ENCODE data around the gene PARK7. TPM values are rescaled to one million over a fixed set of nuclear protein-coding genes. Genes with fewer than 3 reads are reported as not detected.

The PARK7 gene
- total and polyA plus RNA-seq, 4 donors = 140 to 392 (median 267) TPM

DNA sequence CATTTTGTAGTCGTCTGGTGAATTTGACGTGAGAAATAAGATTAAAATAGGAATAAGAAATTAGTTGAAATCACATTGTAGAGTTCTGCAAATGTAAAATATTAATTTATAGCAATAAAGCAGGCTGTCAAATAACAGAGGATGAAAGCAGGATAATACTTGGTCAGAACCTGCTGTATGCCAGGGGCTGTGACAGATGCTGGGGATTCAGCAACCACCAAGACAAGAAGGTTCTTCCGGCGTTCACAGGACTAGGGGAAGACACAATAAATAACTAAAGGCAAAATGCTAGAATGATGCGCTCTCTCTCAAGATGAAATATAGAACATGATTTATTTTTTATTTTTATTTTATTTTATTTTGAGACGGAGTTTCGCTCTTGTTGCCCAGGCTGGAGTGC, 6.8 kb upstream of the PARK7 start:
- H3K36me3 ChIP-seq (ENCODE audit: control insufficient read depth in 4 of 4, insufficient read depth in 4 of 4, low read length in 4 of 4) = no peaks in the 10 kb centered on the region
- H3K27ac ChIP-seq (ENCODE audit: low read depth in 1 of 2, low read length in 1 of 2) = peak overlapping the region; percentile 74 to 98
- TF ChIP-seq, protein P1, sequence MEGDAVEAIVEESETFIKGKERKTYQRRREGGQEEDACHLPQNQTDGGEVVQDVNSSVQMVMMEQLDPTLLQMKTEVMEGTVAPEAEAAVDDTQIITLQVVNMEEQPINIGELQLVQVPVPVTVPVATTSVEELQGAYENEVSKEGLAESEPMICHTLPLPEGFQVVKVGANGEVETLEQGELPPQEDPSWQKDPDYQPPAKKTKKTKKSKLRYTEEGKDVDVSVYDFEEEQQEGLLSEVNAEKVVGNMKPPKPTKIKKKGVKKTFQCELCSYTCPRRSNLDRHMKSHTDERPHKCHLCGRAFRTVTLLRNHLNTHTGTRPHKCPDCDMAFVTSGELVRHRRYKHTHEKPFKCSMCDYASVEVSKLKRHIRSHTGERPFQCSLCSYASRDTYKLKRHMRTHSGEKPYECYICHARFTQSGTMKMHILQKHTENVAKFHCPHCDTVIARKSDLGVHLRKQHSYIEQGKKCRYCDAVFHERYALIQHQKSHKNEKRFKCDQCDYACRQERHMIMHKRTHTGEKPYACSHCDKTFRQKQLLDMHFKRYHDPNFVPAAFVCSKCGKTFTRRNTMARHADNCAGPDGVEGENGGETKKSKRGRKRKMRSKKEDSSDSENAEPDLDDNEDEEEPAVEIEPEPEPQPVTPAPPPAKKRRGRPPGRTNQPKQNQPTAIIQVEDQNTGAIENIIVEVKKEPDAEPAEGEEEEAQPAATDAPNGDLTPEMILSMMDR (IDR thresholded peaks at IDR 0.05; ENCODE audit: control extremely low read depth, extremely low read depth) = no peak
- WGBS, 2 donors = 67 to 70% methylated on average over 7 of the region's 7 CpGs
- no peak for DNase-seq
- H3K27me3 ChIP-seq (ENCODE audit: control insufficient read depth in 3 of 3, insufficient read depth in 3 of 3, low read length in 2 of 3) = peaks cover 0 to 2% (median 0%) of the 10 kb centered on the region in 3 donors
- H3K4me3 ChIP-seq = no peak overlapping the region
- no peak for ATAC-seq (ENCODE audit: insufficient read depth, low FRiP score)
- no peaks in the 10 kb centered on the region for H3K9me3 ChIP-seq (ENCODE audit: control insufficient read depth in 4 of 4, insufficient read depth in 3 of 4, low read length in 3 of 4)
- H3K9ac ChIP-seq (ENCODE audit: insufficient read depth in 1 of 2, low read length in 2 of 2) = no peak overlapping the region
- H3K4me1 ChIP-seq (ENCODE audit: control insufficient read depth in 5 of 5, insufficient read depth in 5 of 5, low read length in 5 of 5) = peaks cover 0 to 8% (median 0%) of the 10 kb centered on the region in 5 donors

DNA sequence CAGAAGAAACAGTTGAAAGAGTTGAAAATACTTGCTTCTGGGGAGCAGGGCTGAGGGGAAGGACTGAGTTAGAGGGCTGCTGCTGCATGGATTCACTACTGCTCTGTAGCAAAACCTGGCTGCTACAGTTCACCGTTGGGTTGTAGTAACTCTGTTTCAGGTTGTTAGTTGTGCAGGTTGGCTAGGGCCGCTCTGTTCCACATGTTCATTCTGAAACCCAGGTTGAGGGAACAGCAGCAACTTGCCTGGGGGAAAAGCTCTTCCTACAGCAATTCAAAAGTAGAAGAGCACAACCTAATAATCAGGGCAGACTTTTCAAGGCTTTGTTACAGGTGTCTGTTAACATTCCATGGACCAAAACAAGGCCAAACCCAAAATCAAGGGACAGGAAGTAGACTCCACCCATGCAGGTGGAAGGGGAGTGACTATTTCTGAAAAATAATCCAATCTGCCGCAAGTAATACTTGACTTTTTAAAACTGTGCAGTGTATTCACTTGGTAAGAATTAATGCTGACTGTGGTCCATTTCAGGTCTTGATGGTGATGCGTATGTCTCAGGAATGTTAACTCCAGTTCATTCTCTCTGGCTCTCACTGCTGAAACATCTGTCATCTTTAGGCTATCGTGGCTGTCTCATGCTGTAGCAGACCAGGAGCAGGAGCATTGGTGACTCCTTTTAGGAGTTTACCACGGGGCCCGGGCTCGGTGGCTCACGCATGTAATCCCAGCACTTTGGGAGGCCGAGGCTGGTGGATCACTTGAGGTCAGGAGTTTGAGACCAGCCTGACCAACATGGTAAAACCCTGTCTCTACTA, 5.1 kb upstream of the PARK7 start:
- ATAC-seq (ENCODE audit: insufficient read depth, low FRiP score) = no peak
- 90% methylated on average over 10 of the region's 10 CpGs for WGBS, 2 donors
- H3K9ac ChIP-seq (ENCODE audit: insufficient read depth in 1 of 2, low read length in 2 of 2) = no peak overlapping the region
- H3K27me3 ChIP-seq (ENCODE audit: control insufficient read depth in 3 of 3, insufficient read depth in 3 of 3, low read length in 2 of 3) = no peaks in the 10 kb centered on the region
- no peaks in the 10 kb centered on the region for H3K36me3 ChIP-seq (ENCODE audit: control insufficient read depth in 4 of 4, insufficient read depth in 4 of 4, low read length in 4 of 4)
- TF ChIP-seq, protein P1 (IDR thresholded peaks at IDR 0.05; ENCODE audit: control extremely low read depth, extremely low read depth) = no peak
- H3K4me1 ChIP-seq (ENCODE audit: control insufficient read depth in 5 of 5, insufficient read depth in 5 of 5, low read length in 5 of 5) = peaks cover 0 to 17% (median 0%) of the 10 kb centered on the region in 5 donors
- H3K9me3 ChIP-seq (ENCODE audit: control insufficient read depth in 4 of 4, insufficient read depth in 3 of 4, low read length in 3 of 4) = no peaks in the 10 kb centered on the region
- no peak overlapping the region for H3K4me3 ChIP-seq
- DNase-seq = no peak
- no peak overlapping the region for H3K27ac ChIP-seq (ENCODE audit: low read depth in 1 of 2, low read length in 1 of 2)

DNA sequence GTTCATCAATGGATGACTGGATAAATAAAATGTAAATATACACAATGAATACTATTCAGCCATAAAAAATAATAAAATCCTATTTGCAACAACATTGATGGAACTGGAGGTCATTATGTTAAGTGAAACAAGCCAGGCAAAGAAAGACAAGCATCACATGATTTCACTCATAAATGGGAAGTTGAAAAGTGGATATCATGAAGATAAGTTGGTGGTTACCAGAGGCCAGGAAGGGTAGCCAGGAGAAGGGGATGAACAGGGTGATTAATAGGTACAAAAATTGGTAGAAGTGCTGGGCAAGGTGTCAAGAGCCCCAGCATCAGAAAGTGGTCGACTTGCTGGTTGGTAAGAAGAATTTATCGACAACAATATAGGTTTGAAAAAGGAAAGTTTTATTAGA, 1.3 kb upstream of the PARK7 start:
- H3K9ac ChIP-seq (ENCODE audit: insufficient read depth in 1 of 2, low read length in 2 of 2) = no peak overlapping the region
- no peak overlapping the region for H3K4me3 ChIP-seq
- H3K9me3 ChIP-seq (ENCODE audit: control insufficient read depth in 4 of 4, insufficient read depth in 3 of 4, low read length in 3 of 4) = no peaks in the 10 kb centered on the region
- no peaks in the 10 kb centered on the region for H3K27me3 ChIP-seq (ENCODE audit: control insufficient read depth in 3 of 3, insufficient read depth in 3 of 3, low read length in 2 of 3)
- DNase-seq = no peak
- peaks cover 0 to 18% (median 1%) of the 10 kb centered on the region in 5 donors for H3K4me1 ChIP-seq (ENCODE audit: control insufficient read depth in 5 of 5, insufficient read depth in 5 of 5, low read length in 5 of 5)
- TF ChIP-seq, protein P1 (IDR thresholded peaks at IDR 0.05; ENCODE audit: control extremely low read depth, extremely low read depth) = no peak
- peak overlapping the region in 1 of 2 donors; percentile 14 for H3K27ac ChIP-seq (ENCODE audit: low read depth in 1 of 2, low read length in 1 of 2)
- H3K36me3 ChIP-seq (ENCODE audit: control insufficient read depth in 4 of 4, insufficient read depth in 4 of 4, low read length in 4 of 4) = peaks cover 7 to 11% (median 10%) of the 10 kb centered on the region in 4 donors
- ATAC-seq (ENCODE audit: insufficient read depth, low FRiP score) = no peak
- WGBS, 2 donors = 85 to 90% methylated on average over 2 of the region's 2 CpGs

All from lung (tissue), 12 donors.